Breast epithelium (tissue), 3 donors: ENCODE results near the gene URGCP.
A peak's percentile ranks its signal among the peaks of the same experiment; 100 is the strongest.

Experiments used
- POLR2AphosphoS5 ChIP-seq, 3 donors: sonication (generic); formaldehyde crosslinking; IDR thresholded peaks; one replicate each; pipeline ENCODE4 v1.6.1; 2017; ENCODE audit warnings: antibody characterized with exemption in 3 of 3
- TF ChIP-seq, protein P1 (sequence below), 3 donors: fragments of 450-650 bp; IDR thresholded peaks; one replicate each; pipeline ENCODE4 v1.5.1; 2016 to 2017; ENCODE audit warnings: antibody characterized with exemption in 3 of 3, mild to moderate bottlenecking in 3 of 3, moderate library complexity in 3 of 3

DNA sequence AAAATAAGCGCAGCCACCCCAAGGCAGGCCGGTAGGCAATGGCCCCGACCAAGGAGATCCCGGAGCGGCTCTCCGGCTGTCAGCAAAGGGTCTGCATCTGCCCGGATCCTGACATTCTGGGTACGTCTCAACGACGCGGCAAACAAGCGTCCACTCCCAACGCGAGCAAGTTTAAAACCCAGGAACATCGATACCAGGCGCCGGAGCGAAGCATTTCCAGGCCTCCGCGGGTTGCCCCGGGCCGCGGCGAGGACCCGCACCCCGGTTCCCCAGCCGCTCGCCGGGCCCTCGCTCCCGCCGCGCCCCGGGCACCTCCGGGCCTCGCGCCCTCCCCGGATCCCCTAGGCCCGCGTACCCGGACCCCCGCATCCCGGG lies 453 bp downstream of the URGCP start:
- TF ChIP-seq POLR2AphosphoS5 (IDR thresholded peaks at IDR 0.05): peak in 1 of 3 donors; percentile 33
- TF ChIP-seq, protein P1, sequence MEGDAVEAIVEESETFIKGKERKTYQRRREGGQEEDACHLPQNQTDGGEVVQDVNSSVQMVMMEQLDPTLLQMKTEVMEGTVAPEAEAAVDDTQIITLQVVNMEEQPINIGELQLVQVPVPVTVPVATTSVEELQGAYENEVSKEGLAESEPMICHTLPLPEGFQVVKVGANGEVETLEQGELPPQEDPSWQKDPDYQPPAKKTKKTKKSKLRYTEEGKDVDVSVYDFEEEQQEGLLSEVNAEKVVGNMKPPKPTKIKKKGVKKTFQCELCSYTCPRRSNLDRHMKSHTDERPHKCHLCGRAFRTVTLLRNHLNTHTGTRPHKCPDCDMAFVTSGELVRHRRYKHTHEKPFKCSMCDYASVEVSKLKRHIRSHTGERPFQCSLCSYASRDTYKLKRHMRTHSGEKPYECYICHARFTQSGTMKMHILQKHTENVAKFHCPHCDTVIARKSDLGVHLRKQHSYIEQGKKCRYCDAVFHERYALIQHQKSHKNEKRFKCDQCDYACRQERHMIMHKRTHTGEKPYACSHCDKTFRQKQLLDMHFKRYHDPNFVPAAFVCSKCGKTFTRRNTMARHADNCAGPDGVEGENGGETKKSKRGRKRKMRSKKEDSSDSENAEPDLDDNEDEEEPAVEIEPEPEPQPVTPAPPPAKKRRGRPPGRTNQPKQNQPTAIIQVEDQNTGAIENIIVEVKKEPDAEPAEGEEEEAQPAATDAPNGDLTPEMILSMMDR (IDR thresholded peaks at IDR 0.05): no peak
